GM18873 (cell line): ENCODE measurements around the gene SLC22A15.
"Not testable (repeated sequence)": the region's sequence is repeated elsewhere in the genome, so short reads cannot be mapped to it uniquely, and the experiment has no call there.

Experiments used
- ATAC-seq: cut with Tn5 transposase; IDR thresholded peaks from one replicate; pipeline ENCODE4 v1.9.1; 2021; ENCODE audit warnings: mild to moderate bottlenecking, moderate library complexity, moderate number of reproducible peaks; ENCODE audit not compliant: unreplicated experiment, low FRiP score

The SLC22A15 gene

DNA sequence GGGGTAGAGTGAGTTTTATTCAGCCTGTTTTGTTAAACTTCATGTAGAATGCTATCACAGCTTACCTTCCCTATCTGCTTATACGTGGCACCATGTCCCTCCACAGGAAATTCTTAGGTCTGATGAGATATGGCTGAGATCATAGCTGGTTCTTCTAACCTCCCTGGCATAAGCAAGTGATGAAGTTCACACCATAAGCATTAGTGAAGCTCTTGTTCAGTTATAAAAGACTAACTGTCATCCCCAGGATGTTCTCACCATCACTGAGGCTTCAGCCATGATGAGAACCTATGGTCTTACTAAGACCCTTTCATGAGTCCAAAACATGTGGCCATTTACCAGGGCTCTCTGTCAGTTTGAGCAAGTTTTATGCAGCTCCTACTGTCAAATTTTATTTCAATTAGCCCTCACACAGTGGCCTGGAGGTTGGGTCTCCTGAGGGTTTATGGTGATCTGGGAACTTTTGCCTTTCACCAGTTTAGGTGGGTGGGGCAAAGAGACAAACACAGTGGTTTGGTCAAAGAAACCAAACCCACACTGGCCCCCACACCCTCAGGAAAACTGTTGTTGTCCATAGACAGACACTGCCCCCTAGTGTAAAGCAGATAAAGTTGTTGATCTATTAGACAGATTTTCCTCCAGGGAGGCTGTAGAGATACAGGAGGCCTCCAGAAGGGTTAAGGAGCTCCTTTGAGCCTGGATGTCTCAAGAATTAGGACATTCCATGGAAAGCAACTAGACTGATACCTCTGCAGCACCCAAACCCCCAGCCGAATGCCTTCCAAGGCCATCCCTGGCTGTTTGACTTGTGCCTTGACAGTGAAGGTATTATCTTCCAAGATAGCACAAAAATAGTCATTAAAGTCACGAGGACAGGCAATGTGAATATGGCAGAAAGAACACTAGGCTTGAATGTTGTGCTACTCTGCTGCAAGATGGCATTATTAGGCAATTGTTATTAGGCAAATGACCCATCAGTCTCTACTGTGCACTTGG is 5.0 kb downstream of the SLC22A15 start:
- ATAC-seq, result no peak

GRCh38 chr1:115982400-115982799 is 6.1 kb downstream of the SLC22A15 start:
- no peak for ATAC-seq

GRCh38 chr1:115983584-115983983 is 7.3 kb downstream of the SLC22A15 start:
- no peak for ATAC-seq

GRCh38 chr1:115987623-115988022 is 11.3 kb downstream of the SLC22A15 start:
- no peak for ATAC-seq

GRCh38 chr1:115988953-115989352 is 12.6 kb downstream of the SLC22A15 start:
- ATAC-seq, result no peak

DNA sequence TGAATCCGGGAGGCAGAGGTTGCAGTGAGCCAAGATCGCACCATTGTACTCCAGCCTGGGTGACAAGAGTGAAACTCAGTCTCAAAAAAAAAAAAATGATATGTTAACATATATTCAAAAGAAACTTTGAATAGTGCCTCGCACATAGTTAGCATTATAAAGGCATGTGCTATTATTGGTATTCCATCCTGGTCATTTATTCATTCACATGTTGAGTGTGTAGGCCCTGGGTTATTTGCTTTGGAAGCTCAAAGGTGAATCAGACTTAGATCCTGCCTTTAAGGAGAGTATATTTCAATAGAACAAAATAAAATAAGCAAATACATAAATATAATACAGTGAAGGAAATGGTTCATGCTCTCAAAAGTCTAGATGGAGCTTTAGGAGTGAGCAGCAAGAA is 13.4 kb downstream of the SLC22A15 start:
- ATAC-seq, result no peak

- ATAC-seq, result no peak
Observed at GRCh38 chr1:115991909-115992308, 15.6 kb downstream of the SLC22A15 start.

- ATAC-seq, result not testable (repeated sequence)
Observed at GRCh38 chr1:115997921-115998320, 21.6 kb downstream of the SLC22A15 start.

- ATAC-seq, result no peak
Observed at GRCh38 chr1:116001739-116002487, 25.6 kb downstream of the SLC22A15 start.

DNA sequence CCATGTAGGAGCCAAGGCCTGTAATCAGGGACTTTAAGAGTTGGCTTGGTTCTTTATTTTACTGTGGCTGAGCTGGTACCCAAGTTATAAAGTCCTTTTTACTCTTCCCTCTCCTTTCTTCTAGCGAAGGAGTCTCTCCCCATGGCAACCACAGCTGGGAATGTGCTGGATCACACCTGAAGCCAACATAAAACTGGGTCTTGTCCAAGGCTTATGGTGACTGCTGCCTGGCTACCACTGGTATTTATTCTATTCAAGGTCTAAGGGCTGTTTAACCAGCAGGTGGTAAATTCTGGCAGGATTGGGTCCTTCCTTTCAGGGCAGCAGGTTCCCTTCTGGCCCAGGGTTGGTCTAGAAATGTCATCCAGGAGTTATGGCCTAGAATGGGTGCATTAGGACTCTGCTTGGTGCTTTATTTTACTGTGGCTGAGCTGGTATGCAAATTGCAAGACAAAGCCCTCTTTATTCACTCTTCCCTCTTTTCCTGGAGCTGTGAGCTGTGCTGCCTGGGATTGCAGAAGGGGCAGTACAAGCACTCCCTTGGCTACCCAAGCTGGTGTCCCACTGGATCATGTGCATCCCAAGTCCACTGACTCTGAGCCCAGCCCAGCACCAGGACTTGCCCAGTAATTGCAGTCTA is 26.6 kb downstream of the SLC22A15 start:
- no peak for ATAC-seq

- ATAC-seq, result no peak
Observed at GRCh38 chr1:116003823-116004222, 27.5 kb downstream of the SLC22A15 start.

DNA sequence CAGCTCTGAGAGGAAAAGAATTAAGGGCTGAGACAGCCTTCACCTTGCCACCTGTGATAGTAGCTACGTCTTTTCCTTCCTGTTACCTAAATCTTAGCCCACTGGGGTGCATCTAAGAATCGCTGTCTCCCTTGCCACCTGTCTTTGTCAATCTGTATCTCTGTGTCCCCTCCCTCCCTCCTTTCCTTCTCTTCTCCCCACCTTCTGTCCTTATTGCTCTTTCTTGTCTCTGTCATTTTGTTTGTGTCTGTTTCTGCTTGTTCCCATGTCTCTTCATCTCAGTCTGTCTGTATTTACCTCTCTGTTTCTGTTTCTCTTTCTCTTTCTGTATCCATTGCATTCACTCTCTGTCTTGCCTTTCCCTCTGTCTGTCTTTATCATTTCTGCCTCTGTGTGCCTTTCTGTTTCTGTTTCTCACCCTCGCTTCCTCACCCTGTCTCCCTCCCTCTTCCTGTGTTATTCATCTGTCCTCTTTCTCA is 30.2 kb downstream of the SLC22A15 start:
- ATAC-seq, result peak; percentile 83

- no peak for ATAC-seq
Observed at GRCh38 chr1:116008656-116009390, 32.5 kb downstream of the SLC22A15 start.

- ATAC-seq, result no peak
Observed at GRCh38 chr1:116012716-116013115, 36.4 kb downstream of the SLC22A15 start.

- ATAC-seq, result no peak
Observed at GRCh38 chr1:116015679-116016078, 39.4 kb downstream of the SLC22A15 start.

DNA sequence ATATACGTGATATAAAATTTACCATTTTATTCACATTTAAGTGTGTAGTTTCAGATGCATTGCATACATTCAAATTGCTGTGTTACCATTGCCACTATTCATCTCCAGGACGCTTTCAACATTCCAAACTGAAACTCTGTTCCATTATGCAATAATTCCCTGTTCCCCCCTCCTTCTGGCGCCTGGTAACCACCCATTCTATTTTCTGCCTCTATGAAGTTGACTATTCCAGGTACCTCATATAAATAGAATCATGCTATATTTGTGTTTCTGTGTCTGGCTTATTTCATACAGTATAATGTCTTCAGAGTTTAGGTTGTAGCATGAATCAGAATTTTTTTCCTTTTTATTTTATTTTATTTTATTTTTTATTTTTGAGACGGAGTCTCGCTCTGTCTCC is 41.7 kb downstream of the SLC22A15 start:
- ATAC-seq, result no peak

DNA sequence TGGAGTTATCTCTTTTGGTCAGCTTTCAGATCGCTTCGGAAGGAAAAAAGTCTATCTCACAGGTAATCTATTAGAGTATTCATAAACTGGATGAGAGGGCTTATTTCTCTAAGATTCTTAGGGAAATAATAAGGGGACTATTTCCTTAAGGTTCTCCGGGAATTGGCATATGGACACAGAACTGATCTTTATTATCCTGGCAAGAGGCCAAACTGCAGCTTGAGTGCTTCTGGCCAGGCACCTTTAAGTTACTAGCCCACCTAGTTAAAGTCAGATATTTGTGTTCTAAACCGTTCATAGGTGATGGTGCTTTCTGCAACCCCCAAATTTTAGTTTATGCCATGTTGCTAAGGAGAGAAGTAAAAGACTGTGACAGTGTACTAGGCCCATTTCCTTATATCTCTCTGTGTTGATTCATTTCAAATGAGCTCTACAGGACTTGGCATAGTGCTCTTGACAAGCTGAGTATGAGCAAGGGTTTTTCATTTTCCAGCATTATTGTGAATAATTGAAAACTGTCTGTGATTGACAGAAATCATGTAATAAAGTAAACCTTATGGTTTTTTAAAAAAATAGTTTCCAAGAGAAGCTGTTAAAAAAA is 43.4 kb downstream of the SLC22A15 start:
- no peak for ATAC-seq

- ATAC-seq, result peak; percentile 73
Observed at GRCh38 chr1:116020668-116021272, 44.5 kb downstream of the SLC22A15 start.

DNA sequence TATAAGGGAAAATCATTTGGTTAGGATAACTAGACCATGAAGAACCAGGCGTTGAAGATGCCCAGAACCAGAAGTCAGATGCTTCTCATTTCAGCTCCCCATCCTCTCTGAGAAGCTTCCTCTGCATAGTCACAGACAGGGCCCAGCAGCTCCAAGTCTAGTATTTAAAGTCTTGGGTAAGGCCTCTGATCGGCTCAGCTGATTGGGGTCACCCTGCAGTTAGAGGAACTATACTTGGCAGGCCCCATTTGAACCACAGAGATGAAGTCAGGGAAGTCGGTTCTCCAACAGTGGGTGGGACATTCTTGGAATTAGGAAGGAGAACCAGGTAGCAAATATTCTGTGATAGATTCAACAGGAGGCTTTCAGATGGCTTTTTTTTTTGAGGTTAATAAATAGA is 48.3 kb downstream of the SLC22A15 start:
- no peak for ATAC-seq
